AG04449 (cell line): ENCODE results near the gene TUBB2B.
A peak's percentile ranks its signal among the peaks of the same experiment; 100 is the strongest.

Experiments
- CTCF ChIA-PET: fragments of 350-600 bp; formaldehyde crosslinking; extraction: SDS; loops from one replicate; lab custom pipeline; 2021; ENCODE audit warnings: antibody characterized with exemption; lab: Yijun Ruan, JAX
- POLR2A ChIA-PET: fragments of 400-600, 350-600 bp; formaldehyde crosslinking; extraction: SDS; loops from one replicate; lab custom pipeline; 2020; ENCODE audit warnings: antibody characterized with exemption, inconsistent platforms; lab: Yijun Ruan, JAX
- DNase-seq: peaks from one replicate; pipeline ENCODE4 v3.0.0-alpha.2; 2010; ENCODE audit warnings: low read depth, low spot score
- H3K4me3 ChIP-seq: 2 replicates; pipeline ENCODE4 v1.5.1; 2011; ENCODE audit warnings: low read depth, mild to moderate bottlenecking, control low read depth, low read length
- CTCF ChIP-seq: IDR thresholded peaks from one replicate; pipeline ENCODE4 v1.5.1; 2011; ENCODE audit warnings: mild to moderate bottlenecking, moderate library complexity, low read length, control low read depth, inconsistent platforms; ENCODE audit not compliant: insufficient read depth; ENCODE audit errors: missing control alignments

TUBB2B gene

GRCh38 chr6:3233321-3233720 lies 5.9 kb upstream of the TUBB2B start:
- CTCF ChIA-PET = interaction anchor here (1.3 kb wide), 1 partner anchor 11 kb away, joined by 5 read pairs; no protein-coding TSS in a partner anchor
- POLR2A ChIA-PET = no interaction called here
- no peak for TF ChIP-seq CTCF
- no peak overlapping the region for H3K4me3 ChIP-seq
- DNase-seq = no peak

GRCh38 chr6:3232017-3232945 lies 4.8 kb upstream of the TUBB2B start:
- TF ChIP-seq CTCF = no peak
- DNase-seq = no peak
- ChIA-PET CTCF (interaction anchor here (0.8 to 2.8 kb wide), 2 partner anchors 19 to 75 kb away, joined by 3 to 13 read pairs; partner anchors contain the start of gene TUBB2A), POLR2A (interaction anchor here (1.0 to 2.0 kb wide), 2 partner anchors 23 to 75 kb away, joined by 3 to 10 read pairs; partner anchors contain the start of gene TUBB2A)
- H3K4me3 ChIP-seq = peak overlapping the region; percentile 64

GRCh38 chr6:3231247-3232016 lies 4.0 kb upstream of the TUBB2B start:
- H3K4me3 ChIP-seq = peak overlapping the region; percentile 64
- DNase-seq = no peak
- TF ChIP-seq CTCF = no peak
- ChIA-PET CTCF (interaction anchor here (0.7 to 2.8 kb wide), 6 partner anchors 13 to 107 kb away, joined by 3 to 13 read pairs (median 3); partner anchors contain the start of gene TUBB2A), POLR2A (interaction anchor here (1.0 to 2.0 kb wide), 4 partner anchors 16 to 74 kb away, joined by 3 to 10 read pairs (median 4); partner anchors contain the start of gene TUBB2A)

- ChIA-PET CTCF (interaction anchor here (0.7 to 2.8 kb wide), 5 partner anchors 13 to 106 kb away, joined by 3 to 13 read pairs (median 3); no protein-coding TSS in a partner anchor), POLR2A (interaction anchor here (0.6 to 2.0 kb wide), 5 partner anchors 17 to 74 kb away, joined by 3 to 10 read pairs (median 4); partner anchors contain the start of gene TUBB2A)
- DNase-seq = no peak
- no peak for TF ChIP-seq CTCF
- peak overlapping the region; percentile 64 for H3K4me3 ChIP-seq
Observed at GRCh38 chr6:3230900-3231246, 3.4 kb upstream of the TUBB2B start.

- TF ChIP-seq CTCF = no peak
- POLR2A ChIA-PET = interaction anchor here (0.6 to 2.0 kb wide), 4 partner anchors 17 to 73 kb away, joined by 3 to 10 read pairs (median 4); partner anchors contain the start of gene TUBB2A
- peak overlapping the region; percentile 64; the same call in 1 of the 2 replicates for H3K4me3 ChIP-seq
- CTCF ChIA-PET = interaction anchor here (0.7 to 2.8 kb wide), 4 partner anchors 19 to 106 kb away, joined by 3 to 13 read pairs (median 3); no protein-coding TSS in a partner anchor
- DNase-seq = no peak
Observed at GRCh38 chr6:3230256-3230882, 2.9 kb upstream of the TUBB2B start.
